Mesenteric fat pad (tissue), 1 donor: ENCODE measurements around the gene COPB1. TPM values are rescaled to one million over a fixed set of nuclear protein-coding genes. Genes with fewer than 3 reads are reported as not detected.

Source experiments
- DNase-seq: peaks from one replicate; pipeline ENCODE4 v3.0.0-alpha.2; 2020; ENCODE audit warnings: low spot score
- total RNA-seq: library from RNA; stranded (reverse); fragmentation: NEBNext Ultra II Directional; extraction: Animal tissue kit (Norgen Biotek cat#: 25700); gene quantifications from one replicate; pipeline ENCODE4 v1.2.1, GENCODE V29; 2021
- donor health status: DM: yes; HTN: yes; CAD: no.

COPB1 gene
- total RNA-seq, 1 donor from 2014 or later = 104 TPM

- no peak for DNase-seq
Observed at GRCh38 chr11:14425621-14426020, 74.0 kb downstream of the COPB1 start.

GRCh38 chr11:14424096-14424495 lies 75.5 kb downstream of the COPB1 start:
- no peak for DNase-seq

- DNase-seq = no peak
Observed at GRCh38 chr11:14423633-14424032, 76.0 kb downstream of the COPB1 start.

GRCh38 chr11:14422814-14423182 lies 76.8 kb downstream of the COPB1 start:
- no peak for DNase-seq

- no peak for DNase-seq
Observed at GRCh38 chr11:14422052-14422813, 77.4 kb downstream of the COPB1 start.

GRCh38 chr11:14420223-14420622 lies 79.4 kb downstream of the COPB1 start:
- DNase-seq = no peak

GRCh38 chr11:14418801-14419417 lies 80.7 kb downstream of the COPB1 start:
- DNase-seq = no peak

GRCh38 chr11:14417617-14418374 lies 81.8 kb downstream of the COPB1 start:
- DNase-seq = no peak

GRCh38 chr11:14417186-14417585 lies 82.4 kb downstream of the COPB1 start:
- no peak for DNase-seq

- DNase-seq = no peak
Observed at GRCh38 chr11:14414470-14415461, 84.8 kb downstream of the COPB1 start.

- no peak for DNase-seq
Observed at GRCh38 chr11:14413307-14414069, 86.1 kb downstream of the COPB1 start.

GRCh38 chr11:14411818-14412217 lies 87.8 kb downstream of the COPB1 start:
- no peak for DNase-seq

- no peak for DNase-seq
Observed at GRCh38 chr11:14409891-14410290, 89.7 kb downstream of the COPB1 start.

- DNase-seq = no peak
Observed at GRCh38 chr11:14408612-14409011, 91.0 kb downstream of the COPB1 start.

Other genes starting within 250 kb of the COPB1 start
- 72.7 TPM for gene RRAS2, start 140.6 kb downstream of the COPB1 start, total RNA-seq
- 158 TPM for gene PSMA1, start 20.6 kb upstream of the COPB1 start, total RNA-seq
- gene PDE3B, start 144.0 kb upstream of the COPB1 start, total RNA-seq = 71.5 TPM